ENCODE results near the gene FOXN1. TPM values are rescaled to one million over a fixed set of nuclear protein-coding genes. Genes with fewer than 3 reads are reported as not detected.

The FOXN1 gene
- total and polyA plus RNA-seq, 4 donors: not detected

- H3K9me3 ChIP-seq (ENCODE audit: control insufficient read depth in 4 of 4, low read length in 3 of 4): no peaks in the 10 kb centered on the region
- TF ChIP-seq SP1 (IDR thresholded peaks at IDR 0.05): no peak
- no peak for TF ChIP-seq EGR1 (IDR thresholded peaks at IDR 0.05; ENCODE audit: low read depth in 2 of 2)
- TF ChIP-seq HNF4G (IDR thresholded peaks at IDR 0.05): no peak
- TF ChIP-seq FOXA2 (IDR thresholded peaks at IDR 0.05): no peak
- no peak for TF ChIP-seq HNF4A (conservative IDR thresholded peaks at IDR 0.05)
- TF ChIP-seq, protein P1, sequence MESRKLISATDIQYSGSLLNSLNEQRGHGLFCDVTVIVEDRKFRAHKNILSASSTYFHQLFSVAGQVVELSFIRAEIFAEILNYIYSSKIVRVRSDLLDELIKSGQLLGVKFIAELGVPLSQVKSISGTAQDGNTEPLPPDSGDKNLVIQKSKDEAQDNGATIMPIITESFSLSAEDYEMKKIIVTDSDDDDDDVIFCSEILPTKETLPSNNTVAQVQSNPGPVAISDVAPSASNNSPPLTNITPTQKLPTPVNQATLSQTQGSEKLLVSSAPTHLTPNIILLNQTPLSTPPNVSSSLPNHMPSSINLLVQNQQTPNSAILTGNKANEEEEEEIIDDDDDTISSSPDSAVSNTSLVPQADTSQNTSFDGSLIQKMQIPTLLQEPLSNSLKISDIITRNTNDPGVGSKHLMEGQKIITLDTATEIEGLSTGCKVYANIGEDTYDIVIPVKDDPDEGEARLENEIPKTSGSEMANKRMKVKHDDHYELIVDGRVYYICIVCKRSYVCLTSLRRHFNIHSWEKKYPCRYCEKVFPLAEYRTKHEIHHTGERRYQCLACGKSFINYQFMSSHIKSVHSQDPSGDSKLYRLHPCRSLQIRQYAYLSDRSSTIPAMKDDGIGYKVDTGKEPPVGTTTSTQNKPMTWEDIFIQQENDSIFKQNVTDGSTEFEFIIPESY (IDR thresholded peaks at IDR 0.05): no peak
- no peak for TF ChIP-seq FOXA1 (IDR thresholded peaks at IDR 0.05)
- TF ChIP-seq, protein P2, sequence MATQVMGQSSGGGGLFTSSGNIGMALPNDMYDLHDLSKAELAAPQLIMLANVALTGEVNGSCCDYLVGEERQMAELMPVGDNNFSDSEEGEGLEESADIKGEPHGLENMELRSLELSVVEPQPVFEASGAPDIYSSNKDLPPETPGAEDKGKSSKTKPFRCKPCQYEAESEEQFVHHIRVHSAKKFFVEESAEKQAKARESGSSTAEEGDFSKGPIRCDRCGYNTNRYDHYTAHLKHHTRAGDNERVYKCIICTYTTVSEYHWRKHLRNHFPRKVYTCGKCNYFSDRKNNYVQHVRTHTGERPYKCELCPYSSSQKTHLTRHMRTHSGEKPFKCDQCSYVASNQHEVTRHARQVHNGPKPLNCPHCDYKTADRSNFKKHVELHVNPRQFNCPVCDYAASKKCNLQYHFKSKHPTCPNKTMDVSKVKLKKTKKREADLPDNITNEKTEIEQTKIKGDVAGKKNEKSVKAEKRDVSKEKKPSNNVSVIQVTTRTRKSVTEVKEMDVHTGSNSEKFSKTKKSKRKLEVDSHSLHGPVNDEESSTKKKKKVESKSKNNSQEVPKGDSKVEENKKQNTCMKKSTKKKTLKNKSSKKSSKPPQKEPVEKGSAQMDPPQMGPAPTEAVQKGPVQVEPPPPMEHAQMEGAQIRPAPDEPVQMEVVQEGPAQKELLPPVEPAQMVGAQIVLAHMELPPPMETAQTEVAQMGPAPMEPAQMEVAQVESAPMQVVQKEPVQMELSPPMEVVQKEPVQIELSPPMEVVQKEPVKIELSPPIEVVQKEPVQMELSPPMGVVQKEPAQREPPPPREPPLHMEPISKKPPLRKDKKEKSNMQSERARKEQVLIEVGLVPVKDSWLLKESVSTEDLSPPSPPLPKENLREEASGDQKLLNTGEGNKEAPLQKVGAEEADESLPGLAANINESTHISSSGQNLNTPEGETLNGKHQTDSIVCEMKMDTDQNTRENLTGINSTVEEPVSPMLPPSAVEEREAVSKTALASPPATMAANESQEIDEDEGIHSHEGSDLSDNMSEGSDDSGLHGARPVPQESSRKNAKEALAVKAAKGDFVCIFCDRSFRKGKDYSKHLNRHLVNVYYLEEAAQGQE (IDR thresholded peaks at IDR 0.05): no peak
- no peak for TF ChIP-seq TAF1 (conservative IDR thresholded peaks at IDR 0.05)
- no peak for TF ChIP-seq YY1 (IDR thresholded peaks at IDR 0.05)
- no peak for TF ChIP-seq JUND (IDR thresholded peaks at IDR 0.05)
- TF ChIP-seq, protein P3, sequence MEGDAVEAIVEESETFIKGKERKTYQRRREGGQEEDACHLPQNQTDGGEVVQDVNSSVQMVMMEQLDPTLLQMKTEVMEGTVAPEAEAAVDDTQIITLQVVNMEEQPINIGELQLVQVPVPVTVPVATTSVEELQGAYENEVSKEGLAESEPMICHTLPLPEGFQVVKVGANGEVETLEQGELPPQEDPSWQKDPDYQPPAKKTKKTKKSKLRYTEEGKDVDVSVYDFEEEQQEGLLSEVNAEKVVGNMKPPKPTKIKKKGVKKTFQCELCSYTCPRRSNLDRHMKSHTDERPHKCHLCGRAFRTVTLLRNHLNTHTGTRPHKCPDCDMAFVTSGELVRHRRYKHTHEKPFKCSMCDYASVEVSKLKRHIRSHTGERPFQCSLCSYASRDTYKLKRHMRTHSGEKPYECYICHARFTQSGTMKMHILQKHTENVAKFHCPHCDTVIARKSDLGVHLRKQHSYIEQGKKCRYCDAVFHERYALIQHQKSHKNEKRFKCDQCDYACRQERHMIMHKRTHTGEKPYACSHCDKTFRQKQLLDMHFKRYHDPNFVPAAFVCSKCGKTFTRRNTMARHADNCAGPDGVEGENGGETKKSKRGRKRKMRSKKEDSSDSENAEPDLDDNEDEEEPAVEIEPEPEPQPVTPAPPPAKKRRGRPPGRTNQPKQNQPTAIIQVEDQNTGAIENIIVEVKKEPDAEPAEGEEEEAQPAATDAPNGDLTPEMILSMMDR (IDR thresholded peaks at IDR 0.05; ENCODE audit: low read depth, low read length, missing input control): no peak
- TF ChIP-seq, protein P4, sequence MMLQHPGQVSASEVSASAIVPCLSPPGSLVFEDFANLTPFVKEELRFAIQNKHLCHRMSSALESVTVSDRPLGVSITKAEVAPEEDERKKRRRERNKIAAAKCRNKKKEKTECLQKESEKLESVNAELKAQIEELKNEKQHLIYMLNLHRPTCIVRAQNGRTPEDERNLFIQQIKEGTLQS (IDR thresholded peaks at IDR 0.05): no peak
- no peak for TF ChIP-seq NR2F2 (IDR thresholded peaks at IDR 0.05)
- TF ChIP-seq RXRA (IDR thresholded peaks at IDR 0.05): no peak
- TF ChIP-seq RAD21 (IDR thresholded peaks at IDR 0.05): no peak
- TF ChIP-seq, protein P5, sequence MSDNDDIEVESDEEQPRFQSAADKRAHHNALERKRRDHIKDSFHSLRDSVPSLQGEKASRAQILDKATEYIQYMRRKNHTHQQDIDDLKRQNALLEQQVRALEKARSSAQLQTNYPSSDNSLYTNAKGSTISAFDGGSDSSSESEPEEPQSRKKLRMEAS (IDR thresholded peaks at IDR 0.05): no peak
- TF ChIP-seq GABPA (IDR thresholded peaks at IDR 0.05 in 1 of 2, conservative IDR thresholded peaks at IDR 0.05 in 1 of 2): no peak
- no peaks in the 10 kb centered on the region for H3K36me3 ChIP-seq (ENCODE audit: control insufficient read depth in 4 of 4, insufficient read depth in 3 of 4, low read depth in 1 of 4, low read length in 3 of 4)
- no peak overlapping the region for H3K27ac ChIP-seq (ENCODE audit: low read depth in 1 of 2, low read length in 2 of 2)
- H3K4me3 ChIP-seq (ENCODE audit: low read depth in 1 of 3, low read length in 3 of 3): no peak overlapping the region
- 87% methylated on average over 15 of the region's 15 CpGs for WGBS
- no peaks in the 10 kb centered on the region for H3K27me3 ChIP-seq (ENCODE audit: control insufficient read depth in 4 of 4, insufficient read depth in 4 of 4, low read length in 3 of 4)
- no peak for DNase-seq (ENCODE audit: low spot score)
- H3K9ac ChIP-seq (ENCODE audit: low read depth in 1 of 2, low read length in 2 of 2): no peak overlapping the region
- peaks cover 2 to 9% (median 7%) of the 10 kb centered on the region in 4 donors for H3K4me1 ChIP-seq (ENCODE audit: control insufficient read depth in 4 of 4, insufficient read depth in 4 of 4, low read length in 3 of 4)
Observed at GRCh38 chr17:28471531-28472342, 34.4 kb upstream of the FOXN1 start.
